RPMI8226 (cell line): ENCODE data around the gene CTPS2.
"Not testable (repeated sequence)": the region's sequence is repeated elsewhere in the genome, so short reads cannot be mapped to it uniquely, and the experiment has no call there.

Experiments used
- DNase-seq: peaks from one replicate; pipeline ENCODE4 v3.0.0-alpha.2; 2015

Gene CTPS2

GRCh38 chrX:16594490-16594889 lies 118.0 kb downstream of the CTPS2 start:
- DNase-seq, result no peak

- no peak for DNase-seq
Observed at GRCh38 chrX:16593801-16594200, 118.7 kb downstream of the CTPS2 start.

- DNase-seq, result no peak
Observed at GRCh38 chrX:16592194-16592770, 120.2 kb downstream of the CTPS2 start.

- no peak for DNase-seq
Observed at GRCh38 chrX:16589826-16590225, 122.6 kb downstream of the CTPS2 start.

- no peak for DNase-seq
Observed at GRCh38 chrX:16589211-16589610, 123.3 kb downstream of the CTPS2 start.

- no peak for DNase-seq
Observed at GRCh38 chrX:16588266-16588665, 124.2 kb downstream of the CTPS2 start.

GRCh38 chrX:16587836-16588235 lies 124.6 kb downstream of the CTPS2 start:
- no peak for DNase-seq

GRCh38 chrX:16586377-16587112 lies 125.9 kb downstream of the CTPS2 start:
- no peak for DNase-seq

GRCh38 chrX:16585486-16586376 lies 126.7 kb downstream of the CTPS2 start:
- no peak for DNase-seq

GRCh38 chrX:16580004-16580797 lies 132.3 kb downstream of the CTPS2 start:
- not testable (repeated sequence) for DNase-seq

- no peak for DNase-seq
Observed at GRCh38 chrX:16579517-16579916, 133.0 kb downstream of the CTPS2 start.

- no peak for DNase-seq
Observed at GRCh38 chrX:16578218-16578617, 134.3 kb downstream of the CTPS2 start.

- DNase-seq, result no peak
Observed at GRCh38 chrX:16577483-16578029, 134.9 kb downstream of the CTPS2 start.

- DNase-seq, result not testable (repeated sequence)
Observed at GRCh38 chrX:16575388-16575787, 137.1 kb downstream of the CTPS2 start.

- no peak for DNase-seq
Observed at GRCh38 chrX:16573781-16574180, 138.7 kb downstream of the CTPS2 start.

- DNase-seq, result no peak
Observed at GRCh38 chrX:16567681-16568080, 144.8 kb downstream of the CTPS2 start.

- no peak for DNase-seq
Observed at GRCh38 chrX:16566571-16566970, 145.9 kb downstream of the CTPS2 start.

- DNase-seq, result no peak
Observed at GRCh38 chrX:16560173-16560572, 152.3 kb downstream of the CTPS2 start.

GRCh38 chrX:16559206-16559619 lies 153.3 kb downstream of the CTPS2 start:
- no peak for DNase-seq

GRCh38 chrX:16558489-16558888 lies 154.0 kb downstream of the CTPS2 start:
- DNase-seq, result no peak

GRCh38 chrX:16552546-16552945 lies 159.9 kb downstream of the CTPS2 start:
- DNase-seq, result no peak

- DNase-seq, result no peak
Observed at GRCh38 chrX:16547644-16548043, 164.8 kb downstream of the CTPS2 start.

GRCh38 chrX:16544969-16545368 lies 167.5 kb downstream of the CTPS2 start:
- DNase-seq, result no peak
